ENCODE results near the gene ZEB1. TPM values are rescaled to one million over a fixed set of nuclear protein-coding genes. Genes with fewer than 3 reads are reported as not detected.

Gene ZEB1
- total and polyA plus RNA-seq, 9 of the 15 experiments (the other 6 are each of a cell fraction or from before 2014, with no cell fraction given): 2.1 to 8.4 (median 4.9) TPM

GRCh38 chr10:31296754-31297153, 22.3 kb upstream of the ZEB1 start:
- FAIRE-seq: no peak
- POLR2A ChIA-PET: no interaction called here

More at GRCh38 chr10:31296754-31297153, 22.3 kb upstream of the ZEB1 start:
- CTCF ChIA-PET (ENCODE audit: low intra/inter-chr PET ratio): no interaction called here
- ATAC-seq (no peak), DNase-seq (ENCODE audit: extremely low read depth in 1 of 4, low spot score in 3 of 4) (no peak)
- intact Hi-C loops (cut with micrococcal nuclease) (no loop called here), in situ Hi-C loops (cut with MboI) (no loop called here)
- H3K27ac ChIP-seq (ENCODE audit: extremely low read depth, low read depth, low read length): no peak overlapping the region
- H3K27me3 ChIP-seq (ENCODE audit: control insufficient read depth in 2 of 2, insufficient read depth in 2 of 2, low read length in 2 of 2): no peaks in the 10 kb centered on the region
- no peak overlapping the region for H3K4me3 ChIP-seq
- H3K4me1 ChIP-seq (replicated peaks in 1 of 2; ENCODE audit: control insufficient read depth in 2 of 2, insufficient read depth in 2 of 2, low read length in 2 of 2): no peaks in the 10 kb centered on the region
- H3K9me3 ChIP-seq (replicated peaks; ENCODE audit: control insufficient read depth, insufficient read depth, low read depth, low read length): no peaks in the 10 kb centered on the region
- no peaks in the 10 kb centered on the region for H3K36me3 ChIP-seq (ENCODE audit: control insufficient read depth, insufficient read depth, low read length)
- no peak overlapping the region for H3K4me2 ChIP-seq (ENCODE audit: insufficient read depth, low read length)
- no peaks in the 10 kb centered on the region for H4K20me1 ChIP-seq (replicated peaks; ENCODE audit: control insufficient read depth, insufficient read depth, low read length)
- 0% methylated on average over 1 of the region's 1 CpG for WGBS (ENCODE audit: insufficient coverage, low coverage, missing lambda C conversion rate)
- H2AFZ ChIP-seq (ENCODE audit: low read depth, low read length): no peak overlapping the region
- no peaks in the 10 kb centered on the region for H3K79me2 ChIP-seq (ENCODE audit: control insufficient read depth, insufficient read depth, low read length)
- TF ChIP-seq ZNF707 (CRISPR knock-in tag; conservative IDR thresholded peaks at IDR 0.05) (no peak), E2F1 (CRISPR knock-in tag; IDR thresholded peaks at IDR 0.05) (no peak), ZNF778 (CRISPR knock-in tag; IDR thresholded peaks at IDR 0.05) (no peak), CEBPZ (IDR thresholded peaks at IDR 0.05; ENCODE audit: borderline replicate concordance, low read depth, low read length) (no peak), TCFL5 (CRISPR knock-in tag; conservative IDR thresholded peaks at IDR 0.05) (no peak), EGR1 (conservative IDR thresholded peaks at IDR 0.05) (no peak), KLF16 (IDR thresholded peaks at IDR 0.05) (no peak), ZNF232 (CRISPR knock-in tag; IDR thresholded peaks at IDR 0.05) (no peak), ZNF12 (CRISPR knock-in tag; IDR thresholded peaks at IDR 0.05) (no peak), SMARCA5 (IDR thresholded peaks at IDR 0.05) (no peak), MTF1 (CRISPR knock-in tag; IDR thresholded peaks at IDR 0.05; ENCODE audit: borderline replicate concordance) (no peak)
- TF ChIP-seq, protein P1, sequence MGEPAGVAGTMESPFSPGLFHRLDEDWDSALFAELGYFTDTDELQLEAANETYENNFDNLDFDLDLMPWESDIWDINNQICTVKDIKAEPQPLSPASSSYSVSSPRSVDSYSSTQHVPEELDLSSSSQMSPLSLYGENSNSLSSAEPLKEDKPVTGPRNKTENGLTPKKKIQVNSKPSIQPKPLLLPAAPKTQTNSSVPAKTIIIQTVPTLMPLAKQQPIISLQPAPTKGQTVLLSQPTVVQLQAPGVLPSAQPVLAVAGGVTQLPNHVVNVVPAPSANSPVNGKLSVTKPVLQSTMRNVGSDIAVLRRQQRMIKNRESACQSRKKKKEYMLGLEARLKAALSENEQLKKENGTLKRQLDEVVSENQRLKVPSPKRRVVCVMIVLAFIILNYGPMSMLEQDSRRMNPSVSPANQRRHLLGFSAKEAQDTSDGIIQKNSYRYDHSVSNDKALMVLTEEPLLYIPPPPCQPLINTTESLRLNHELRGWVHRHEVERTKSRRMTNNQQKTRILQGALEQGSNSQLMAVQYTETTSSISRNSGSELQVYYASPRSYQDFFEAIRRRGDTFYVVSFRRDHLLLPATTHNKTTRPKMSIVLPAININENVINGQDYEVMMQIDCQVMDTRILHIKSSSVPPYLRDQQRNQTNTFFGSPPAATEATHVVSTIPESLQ (CRISPR knock-in tag; IDR thresholded peaks at IDR 0.05): no peak
- no peak overlapping the region for H3K9ac ChIP-seq (ENCODE audit: insufficient read depth in 1 of 2, low read depth in 2 of 2, low read length in 2 of 2)
- no peaks in the 10 kb centered on the region for H3K9me1 ChIP-seq (ENCODE audit: control insufficient read depth, insufficient read depth, low read length)
- BruUV-seq (replicated peaks): no TSS peak
